Measurements from ENCODE around the gene SLC9A8.

Gene SLC9A8

GRCh38 chr20:49810491-49811190 is 2.0 kb upstream of the SLC9A8 start:
- Histone ChIP-seq H4K20me1 (ENCODE audit: insufficient read depth) (no peaks in the 10 kb centered on the region), H2AFZ (ENCODE audit: low read depth) (no peak overlapping the region), H3K79me2 (ENCODE audit: insufficient read depth, low read depth) (peaks cover 7% of the 10 kb centered on the region; the same call in 1 of the 2 replicates), H3K4me1 (ENCODE audit: low read depth, poor library complexity, severe bottlenecking) (peaks cover 16% of the 10 kb centered on the region), H3K4me3 (IDR thresholded peaks at IDR 0.05; ENCODE audit: insufficient read depth, low read depth, low read length) (no peak overlapping the region), H3K27ac (no peak overlapping the region), H3K9ac (no peak overlapping the region), H3K4me2 (no peak overlapping the region), H3K27me3 (ENCODE audit: insufficient read depth, low read depth) (no peaks in the 10 kb centered on the region), H3K36me3 (ENCODE audit: insufficient read depth) (no peaks in the 10 kb centered on the region)
- no peak for TF ChIP-seq CTCF (conservative IDR thresholded peaks at IDR 0.05; ENCODE audit: low read depth, low read length)

- Histone ChIP-seq H3K27me3 (ENCODE audit: insufficient read depth, low read depth) (no peaks in the 10 kb centered on the region), H3K4me3 (IDR thresholded peaks at IDR 0.05; ENCODE audit: insufficient read depth, low read depth, low read length) (no peak overlapping the region), H4K20me1 (ENCODE audit: insufficient read depth) (no peaks in the 10 kb centered on the region), H3K4me1 (ENCODE audit: low read depth, poor library complexity, severe bottlenecking) (peaks cover 16% of the 10 kb centered on the region), H3K36me3 (ENCODE audit: insufficient read depth) (peaks cover 3% of the 10 kb centered on the region; the same call in 1 of the 2 replicates), H2AFZ (ENCODE audit: low read depth) (peak overlapping the region; percentile 88), H3K9ac (peak overlapping the region; percentile 63; the same call in 1 of the 2 replicates), H3K79me2 (ENCODE audit: insufficient read depth, low read depth) (peaks cover 7% of the 10 kb centered on the region; the same call in 1 of the 2 replicates), H3K27ac (peak overlapping the region; percentile 32), H3K4me2 (peak overlapping the region; percentile 94)
- TF ChIP-seq CTCF (conservative IDR thresholded peaks at IDR 0.05; ENCODE audit: low read depth, low read length) = no peak
These were observed 662 bp upstream of the SLC9A8 start for GRCh38 chr20:49811825-49812506.

- H3K27ac ChIP-seq = peak overlapping the region; percentile 32
- H3K4me3 ChIP-seq (IDR thresholded peaks at IDR 0.05; ENCODE audit: insufficient read depth, low read depth, low read length) = peak overlapping the region; percentile 77
- peak overlapping the region; percentile 63 for H3K9ac ChIP-seq
- H3K4me2 ChIP-seq = peak overlapping the region; percentile 79
- no peak for TF ChIP-seq CTCF (conservative IDR thresholded peaks at IDR 0.05; ENCODE audit: low read depth, low read length)
- peaks cover 29% of the 10 kb centered on the region for H3K4me1 ChIP-seq (ENCODE audit: low read depth, poor library complexity, severe bottlenecking)
- peak overlapping the region; percentile 88 for H2AFZ ChIP-seq (ENCODE audit: low read depth)
- no peaks in the 10 kb centered on the region for H4K20me1 ChIP-seq (ENCODE audit: insufficient read depth)
- H3K27me3 ChIP-seq (ENCODE audit: insufficient read depth, low read depth) = no peaks in the 10 kb centered on the region
- peaks cover 7% of the 10 kb centered on the region; the same call in 1 of the 2 replicates for H3K79me2 ChIP-seq (ENCODE audit: insufficient read depth, low read depth)
- H3K36me3 ChIP-seq (ENCODE audit: insufficient read depth) = peaks cover 3% of the 10 kb centered on the region; the same call in 1 of the 2 replicates
These were observed 812 bp downstream of the SLC9A8 start for GRCh38 chr20:49813305-49813974.

- Histone ChIP-seq H3K79me2 (ENCODE audit: insufficient read depth, low read depth) (peaks cover 7% of the 10 kb centered on the region; the same call in 1 of the 2 replicates), H3K4me3 (IDR thresholded peaks at IDR 0.05; ENCODE audit: insufficient read depth, low read depth, low read length) (peak overlapping the region; percentile 64), H3K9ac (no peak overlapping the region), H3K36me3 (ENCODE audit: insufficient read depth) (peaks cover 3% of the 10 kb centered on the region; the same call in 1 of the 2 replicates), H3K4me1 (ENCODE audit: low read depth, poor library complexity, severe bottlenecking) (peaks cover 33% of the 10 kb centered on the region), H2AFZ (ENCODE audit: low read depth) (no peak overlapping the region), H3K27ac (no peak overlapping the region), H4K20me1 (ENCODE audit: insufficient read depth) (no peaks in the 10 kb centered on the region), H3K27me3 (ENCODE audit: insufficient read depth, low read depth) (no peaks in the 10 kb centered on the region), H3K4me2 (peak overlapping the region; percentile 79; the same call in 1 of the 2 replicates)
- TF ChIP-seq CTCF (conservative IDR thresholded peaks at IDR 0.05; ENCODE audit: low read depth, low read length) = no peak
These were observed 1.5 kb downstream of the SLC9A8 start for GRCh38 chr20:49814057-49814694.
